Effector memory CD4-positive, alpha-beta T cell (primary cell): Measurements from ENCODE around the gene RGS10.
"Not testable (repeated sequence)": the region's sequence is repeated elsewhere in the genome, so short reads cannot be mapped to it uniquely, and the experiment has no call there.

Experiments used
- DNase-seq, 3 donors: peaks; one replicate each; pipeline ENCODE4 v3.0.0-alpha.2; 2020
- H3K27ac ChIP-seq: 2 replicates; pipeline ENCODE4 v1.7.0; 2013; ENCODE audit warnings: mild to moderate bottlenecking, low read length, moderate library complexity; ENCODE audit not compliant: insufficient read depth, poor library complexity, severe bottlenecking
- H3K27me3 ChIP-seq: replicated peaks from 2 replicates; pipeline ENCODE4 v1.7.0; 2013; ENCODE audit warnings: mild to moderate bottlenecking, low read length; ENCODE audit not compliant: insufficient read depth, control insufficient read depth, poor library complexity, severe bottlenecking
- H3K36me3 ChIP-seq: 2 replicates; pipeline ENCODE4 v1.7.0; 2013; ENCODE audit warnings: mild to moderate bottlenecking, low read length, moderate library complexity; ENCODE audit not compliant: control insufficient read depth, insufficient read depth
- H3K4me1 ChIP-seq: 2 replicates; pipeline ENCODE4 v1.7.0; 2013; ENCODE audit warnings: low read length, mild to moderate bottlenecking; ENCODE audit not compliant: control insufficient read depth, insufficient read depth, poor library complexity, severe bottlenecking
- H3K4me3 ChIP-seq: 2 replicates; pipeline ENCODE4 v1.7.0; 2013; ENCODE audit warnings: low read length, low read depth, mild to moderate bottlenecking; ENCODE audit not compliant: insufficient read depth, poor library complexity, severe bottlenecking
- H3K9me3 ChIP-seq: 2 replicates; pipeline ENCODE4 v1.7.0; 2013; ENCODE audit warnings: mild to moderate bottlenecking, low read length, moderate library complexity; ENCODE audit not compliant: control insufficient read depth

The RGS10 gene

DNA sequence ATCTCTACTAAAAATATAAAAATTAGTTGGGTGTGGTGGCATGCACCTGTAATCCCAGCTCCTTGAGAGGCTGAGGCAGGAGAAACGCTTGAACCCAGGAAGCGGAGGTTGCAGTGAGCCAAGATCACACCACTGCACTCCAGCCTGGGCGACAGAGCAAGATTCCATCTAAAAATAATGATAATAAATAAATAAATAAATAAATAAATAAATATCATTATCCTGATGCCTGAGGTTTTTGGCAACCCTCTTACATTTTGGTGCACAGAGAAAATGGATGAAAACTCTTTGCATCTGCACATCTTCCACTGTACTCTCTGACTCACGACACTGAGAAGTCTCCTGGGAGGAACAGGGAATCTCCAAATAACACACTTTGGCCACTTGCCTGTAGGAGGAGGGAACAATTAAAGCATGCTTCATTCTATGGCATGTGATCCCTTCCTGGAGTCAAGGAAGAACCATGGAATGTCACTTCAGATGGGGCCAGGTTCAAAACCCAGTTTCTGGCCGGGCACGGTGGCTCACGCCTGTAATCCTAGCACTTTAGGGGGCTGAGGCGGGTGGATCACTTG lies 13.8 kb downstream of the RGS10 start:
- H3K9me3 ChIP-seq, H3K27me3 ChIP-seq, H3K4me3 ChIP-seq, H3K4me1 ChIP-seq, DNase-seq, H3K27ac ChIP-seq: not testable (repeated sequence)
- peaks cover 19% of the 10 kb centered on the region for H3K36me3 ChIP-seq

DNA sequence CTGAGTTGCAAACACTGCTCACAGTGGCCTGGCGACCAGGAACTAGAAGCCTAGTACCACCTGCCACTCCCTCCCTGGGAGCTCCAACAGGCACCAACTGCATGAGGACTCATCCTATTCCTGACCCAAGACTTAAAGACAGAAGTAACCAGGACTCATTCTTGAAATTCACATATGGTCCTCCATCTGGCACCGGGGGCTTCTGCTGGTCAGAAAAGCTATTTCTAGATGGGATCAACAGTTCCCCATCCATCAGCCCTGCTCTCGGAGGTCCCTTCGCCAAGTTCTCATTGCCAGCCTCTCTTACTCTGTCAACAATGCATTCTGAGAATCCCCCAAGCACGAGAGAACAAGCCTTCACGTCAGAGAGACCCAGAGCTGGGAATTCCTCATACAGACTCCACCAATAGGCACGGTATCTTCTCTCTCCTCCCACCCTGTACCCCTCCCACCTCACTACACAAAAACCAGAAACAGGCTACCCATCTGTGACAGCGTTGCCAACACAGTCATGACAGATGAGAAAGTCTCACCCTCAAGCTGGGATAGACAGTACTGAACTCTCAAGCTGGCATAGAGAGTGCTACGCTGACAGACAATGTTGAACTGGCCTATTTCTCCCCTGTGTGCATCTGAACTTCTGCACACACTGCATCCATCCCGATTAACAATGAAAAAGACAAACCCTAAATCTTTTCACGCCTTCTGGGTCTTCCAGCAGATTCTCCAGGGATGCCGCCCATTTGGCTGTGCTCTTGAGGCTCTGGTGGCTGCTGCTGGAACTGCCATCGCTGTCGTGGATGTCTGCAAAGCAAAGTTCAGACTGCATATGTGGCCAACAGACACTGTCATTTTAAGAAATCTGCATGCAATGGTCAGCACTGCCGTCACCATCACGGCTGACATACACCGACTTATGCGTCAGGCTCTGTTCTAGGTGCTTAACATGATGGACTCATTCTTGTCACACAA lies 15.6 kb downstream of the RGS10 start:
- DNase-seq = no peak
- H3K27ac ChIP-seq = peak overlapping the region; percentile 3
- H3K27me3 ChIP-seq = no peaks in the 10 kb centered on the region
- H3K9me3 ChIP-seq = no peaks in the 10 kb centered on the region
- H3K4me1 ChIP-seq = peaks cover 2% of the 10 kb centered on the region
- no peak overlapping the region for H3K4me3 ChIP-seq
- H3K36me3 ChIP-seq = peaks cover 33% of the 10 kb centered on the region

DNA sequence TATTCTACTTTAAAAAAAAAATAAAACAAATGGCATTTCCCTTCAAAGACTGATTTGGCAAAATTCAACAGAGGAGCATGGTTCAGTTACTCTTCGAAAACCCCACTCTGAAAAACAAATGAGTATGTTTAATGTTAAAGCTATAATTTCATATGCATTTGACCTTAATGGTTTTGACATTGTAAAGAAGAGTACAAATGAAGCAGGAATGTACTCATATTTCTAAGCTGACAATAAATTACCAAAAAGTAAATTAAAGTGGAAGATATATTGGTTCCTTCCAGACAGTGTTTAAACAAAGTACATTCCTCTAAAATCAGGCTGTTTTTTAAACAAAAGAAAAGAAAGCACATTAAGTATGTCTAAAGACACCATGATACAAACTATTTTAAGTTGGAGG lies 16.4 kb downstream of the RGS10 start:
- H3K4me3 ChIP-seq = no peak overlapping the region

DNA sequence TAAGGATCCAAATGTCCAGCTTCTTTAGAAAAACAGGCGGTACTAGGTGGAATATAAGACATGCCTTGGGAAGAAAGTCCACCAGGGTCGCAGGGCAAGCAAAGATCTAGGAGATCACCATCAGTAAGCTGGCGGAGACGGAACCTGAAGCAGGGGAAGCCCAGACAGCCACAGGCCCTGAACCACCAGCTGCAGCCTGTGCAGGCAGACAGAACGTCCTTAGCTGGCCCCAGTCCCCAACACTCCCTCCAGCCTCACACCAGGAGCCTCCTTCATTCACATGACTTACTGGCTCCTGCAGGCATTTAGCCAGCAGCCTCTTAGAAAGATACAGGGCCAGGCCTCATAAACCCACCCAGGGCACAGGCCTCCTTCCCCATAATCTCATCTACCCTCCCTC lies 17.4 kb downstream of the RGS10 start:
- Histone ChIP-seq H3K27ac (no peak overlapping the region), H3K4me1 (no peaks in the 10 kb centered on the region), H3K36me3 (peaks cover 46% of the 10 kb centered on the region), H3K9me3 (no peaks in the 10 kb centered on the region), H3K4me3 (no peak overlapping the region), H3K27me3 (no peaks in the 10 kb centered on the region)
- DNase-seq = no peak

More for the DNA sequence above, 16.4 kb downstream of the RGS10 start:
- peak overlapping the region; percentile 3 for H3K27ac ChIP-seq
- DNase-seq = no peak
- H3K4me1 ChIP-seq = no peaks in the 10 kb centered on the region
- no peaks in the 10 kb centered on the region for H3K27me3 ChIP-seq
- peaks cover 39% of the 10 kb centered on the region for H3K36me3 ChIP-seq
- H3K9me3 ChIP-seq = no peaks in the 10 kb centered on the region

DNA sequence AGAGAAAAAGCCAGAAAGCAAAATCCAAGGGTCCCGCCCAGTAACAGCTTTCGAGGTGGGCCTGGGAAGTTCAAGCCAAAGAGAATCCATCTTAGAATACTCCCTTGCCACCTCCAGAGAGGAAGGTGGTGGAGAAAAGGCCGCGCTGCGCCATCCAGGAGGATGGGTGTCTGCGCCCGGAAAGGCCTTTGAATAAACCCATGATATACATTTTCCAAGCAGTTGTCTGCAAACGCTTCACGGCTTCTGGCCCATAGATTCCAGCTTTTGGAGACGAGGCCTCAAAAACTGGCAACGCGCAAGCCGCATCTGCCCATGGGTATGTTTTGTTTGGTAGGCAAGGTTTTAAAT lies 17.8 kb downstream of the RGS10 start:
- H3K4me1 ChIP-seq = peaks cover 2% of the 10 kb centered on the region

DNA sequence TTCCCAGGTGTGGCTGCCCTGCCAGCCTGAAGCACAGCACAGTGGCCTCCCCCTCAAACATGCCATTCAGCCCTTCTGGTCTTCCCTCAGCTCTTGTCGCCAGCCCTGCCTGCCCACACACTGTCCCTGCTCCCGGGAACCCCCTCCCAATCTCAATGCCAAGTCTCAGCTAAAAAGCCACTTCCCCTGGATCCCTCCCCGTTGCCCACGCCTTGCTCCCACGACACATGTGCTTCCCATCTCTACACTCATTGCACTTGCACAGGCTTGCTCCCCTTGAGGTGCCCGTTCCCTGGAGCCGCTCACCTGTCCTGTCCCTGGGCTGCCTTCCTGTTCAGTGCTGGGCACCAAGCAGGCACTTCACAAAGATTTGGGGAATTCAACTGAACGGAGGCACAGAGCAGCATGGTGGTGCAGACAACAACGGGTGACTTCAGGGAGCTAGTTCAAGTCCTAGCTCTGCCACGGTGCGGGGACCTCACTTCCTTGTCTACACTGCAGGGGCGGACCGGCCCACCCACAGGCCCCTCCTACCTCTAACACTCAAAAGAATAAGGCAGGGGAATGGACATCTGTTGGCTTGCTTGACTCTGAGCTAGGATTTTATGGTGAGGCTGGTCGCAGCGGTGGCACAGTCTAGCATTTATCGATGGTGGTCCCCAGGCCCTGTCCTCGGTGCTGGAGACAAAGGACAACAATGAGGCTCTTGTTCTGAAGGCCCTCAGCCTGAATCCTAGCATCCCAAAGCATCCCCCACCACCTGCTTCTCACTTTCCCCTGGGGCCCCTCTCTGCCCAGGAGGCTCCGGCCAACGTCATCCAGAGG lies 18.4 kb downstream of the RGS10 start:
- no peaks in the 10 kb centered on the region for H3K9me3 ChIP-seq
- no peak overlapping the region for H3K4me3 ChIP-seq
- peaks cover 6% of the 10 kb centered on the region for H3K4me1 ChIP-seq
- H3K27me3 ChIP-seq = no peaks in the 10 kb centered on the region
- H3K27ac ChIP-seq = no peak overlapping the region
- peaks cover 47% of the 10 kb centered on the region for H3K36me3 ChIP-seq
- DNase-seq = no peak

More for the DNA sequence above, 17.8 kb downstream of the RGS10 start:
- Histone ChIP-seq H3K9me3 (no peaks in the 10 kb centered on the region), H3K4me3 (no peak overlapping the region), H3K36me3 (peaks cover 47% of the 10 kb centered on the region), H3K27me3 (no peaks in the 10 kb centered on the region), H3K27ac (no peak overlapping the region)
- no peak for DNase-seq

DNA sequence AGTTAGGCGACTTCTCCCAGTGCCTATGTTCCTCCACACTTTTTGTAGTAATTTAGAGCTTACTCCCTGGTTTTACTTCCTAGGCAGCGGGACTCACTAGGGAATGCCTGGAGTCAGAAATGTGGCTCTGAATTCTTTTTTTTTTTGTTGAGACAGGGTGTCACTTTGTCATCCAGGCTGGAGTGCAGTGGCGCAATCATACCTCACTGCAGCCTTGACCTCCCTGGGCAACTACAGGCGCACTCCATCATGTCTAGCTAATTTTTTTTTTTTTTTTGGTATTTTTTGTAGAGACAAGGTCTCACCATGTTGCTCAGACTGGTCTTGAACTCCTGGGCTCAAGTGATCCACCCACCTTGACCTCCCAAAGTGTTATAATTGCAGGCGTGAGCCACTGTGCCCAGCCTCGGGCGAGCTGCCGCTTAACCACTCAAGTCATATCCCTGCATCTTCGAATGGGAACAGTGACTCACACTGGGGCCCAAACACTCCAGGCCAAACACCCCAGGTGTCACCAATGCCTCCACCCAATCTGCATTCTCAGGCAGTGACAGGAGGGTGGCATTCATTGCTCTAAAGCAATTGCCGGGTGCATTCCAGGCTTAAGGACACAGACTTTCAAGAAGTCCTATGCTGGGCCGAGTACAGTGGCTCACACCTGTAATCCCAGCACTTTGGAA lies 19.6 kb downstream of the RGS10 start:
- H3K27me3 ChIP-seq = no peaks in the 10 kb centered on the region
- peaks cover 47% of the 10 kb centered on the region for H3K36me3 ChIP-seq
- no peak overlapping the region for H3K27ac ChIP-seq
- DNase-seq = no peak
- H3K4me3 ChIP-seq = no peak overlapping the region
- no peaks in the 10 kb centered on the region for H3K9me3 ChIP-seq
- H3K4me1 ChIP-seq = peaks cover 18% of the 10 kb centered on the region

DNA sequence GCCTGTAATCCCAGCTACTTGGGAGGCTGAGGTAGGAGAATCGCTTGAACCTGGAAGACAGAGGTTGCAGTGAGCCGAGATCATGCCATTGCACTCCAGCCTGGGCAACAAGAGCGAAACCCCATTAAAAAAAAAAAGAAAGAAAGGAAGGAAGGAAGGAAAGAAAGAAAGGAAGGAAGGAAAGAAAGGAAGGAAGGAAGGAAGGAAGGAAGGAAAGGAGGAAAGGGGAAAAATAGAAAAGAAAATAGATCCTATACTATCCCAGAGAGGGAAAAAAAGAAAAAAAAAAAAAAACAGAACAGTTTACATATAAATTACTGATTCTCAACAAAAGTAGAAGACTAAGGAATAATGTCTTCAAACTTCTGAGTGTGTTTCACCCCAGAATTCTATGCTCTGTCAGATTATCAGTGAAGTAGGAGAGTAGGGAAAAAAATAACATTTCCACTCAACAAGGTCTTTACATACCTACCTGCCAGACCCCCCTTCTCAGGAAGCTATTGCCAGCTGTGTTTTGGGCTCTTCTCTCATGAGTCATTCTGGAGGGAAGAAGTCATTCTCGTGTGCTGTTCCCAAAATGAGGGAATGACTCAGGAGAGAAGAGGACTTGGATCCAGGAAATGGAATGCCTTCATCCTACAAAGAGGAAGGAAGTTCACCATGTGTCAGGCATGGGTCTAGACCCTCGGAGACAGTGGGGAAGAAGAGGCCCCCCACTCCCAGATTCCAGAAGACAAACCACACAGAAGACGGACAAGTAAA lies 20.9 kb downstream of the RGS10 start:
- H3K4me3 ChIP-seq = no peak overlapping the region
- no peak for DNase-seq
- no peak overlapping the region for H3K27ac ChIP-seq
- peaks cover 30% of the 10 kb centered on the region for H3K4me1 ChIP-seq
- peaks cover 47% of the 10 kb centered on the region for H3K36me3 ChIP-seq
- H3K9me3 ChIP-seq = no peaks in the 10 kb centered on the region
- no peaks in the 10 kb centered on the region for H3K27me3 ChIP-seq

DNA sequence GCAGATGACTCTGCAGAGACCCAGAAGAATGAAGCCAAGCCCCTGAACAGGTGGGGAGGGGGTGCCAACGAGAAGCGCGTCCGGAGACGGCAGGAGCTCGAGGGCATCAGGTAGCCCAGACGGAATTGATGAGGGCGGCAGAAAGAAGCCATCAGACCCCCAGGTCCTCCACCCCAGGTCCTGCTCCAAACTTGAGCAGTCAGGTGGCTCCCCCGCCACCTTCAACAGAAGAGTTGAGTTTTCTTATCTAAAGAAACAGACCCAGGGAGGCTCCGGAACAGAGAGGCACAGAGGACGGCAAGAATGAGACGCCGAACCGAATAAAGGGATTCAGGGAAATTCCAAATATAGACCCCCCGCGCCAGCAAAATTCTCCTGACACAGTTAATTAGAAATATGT lies 22.2 kb downstream of the RGS10 start:
- Histone ChIP-seq H3K27ac (no peak overlapping the region), H3K9me3 (no peaks in the 10 kb centered on the region), H3K4me3 (no peak overlapping the region), H3K36me3 (peaks cover 43% of the 10 kb centered on the region), H3K4me1 (peaks cover 43% of the 10 kb centered on the region), H3K27me3 (no peaks in the 10 kb centered on the region)
- DNase-seq = no peak
